Measurements from ENCODE around the gene SMIM45.

Gene SMIM45

GRCh38 chr22:41969110-41969646, 17.2 kb downstream of the SMIM45 start, which contains the start of gene SEPTIN3:
Gene SEPTIN3 (plus strand): TSS chr22:41969443. CDS start chr22:41971493, 2,050 bp downstream.
- no peak for DNase-seq (ENCODE audit: low read depth)

GRCh38 chr22:41970601-41971000, 18.7 kb downstream of the SMIM45 start:
- DNase-seq (ENCODE audit: low read depth) = no peak

DNA sequence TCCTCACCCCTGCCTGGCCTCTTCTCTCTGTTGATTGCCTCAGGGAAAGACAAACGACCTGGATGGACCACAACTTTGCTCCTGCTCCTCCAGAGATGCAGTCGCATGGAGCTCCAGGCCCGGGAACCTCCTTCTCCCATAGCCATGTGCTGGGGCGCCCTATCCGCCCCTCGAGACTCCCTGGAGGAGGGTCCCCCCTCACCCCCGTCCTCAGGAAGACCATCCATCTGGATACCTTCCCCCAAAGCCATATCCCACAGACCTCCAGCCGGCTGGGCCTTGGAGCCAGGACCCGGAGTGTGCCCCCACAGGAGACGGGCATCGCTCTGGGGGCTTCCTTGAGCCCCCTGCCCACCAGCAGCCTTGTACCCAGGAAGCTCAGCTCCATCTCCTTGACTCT, 19.5 kb downstream of the SMIM45 start:
- no peak for DNase-seq (ENCODE audit: low read depth)

DNA sequence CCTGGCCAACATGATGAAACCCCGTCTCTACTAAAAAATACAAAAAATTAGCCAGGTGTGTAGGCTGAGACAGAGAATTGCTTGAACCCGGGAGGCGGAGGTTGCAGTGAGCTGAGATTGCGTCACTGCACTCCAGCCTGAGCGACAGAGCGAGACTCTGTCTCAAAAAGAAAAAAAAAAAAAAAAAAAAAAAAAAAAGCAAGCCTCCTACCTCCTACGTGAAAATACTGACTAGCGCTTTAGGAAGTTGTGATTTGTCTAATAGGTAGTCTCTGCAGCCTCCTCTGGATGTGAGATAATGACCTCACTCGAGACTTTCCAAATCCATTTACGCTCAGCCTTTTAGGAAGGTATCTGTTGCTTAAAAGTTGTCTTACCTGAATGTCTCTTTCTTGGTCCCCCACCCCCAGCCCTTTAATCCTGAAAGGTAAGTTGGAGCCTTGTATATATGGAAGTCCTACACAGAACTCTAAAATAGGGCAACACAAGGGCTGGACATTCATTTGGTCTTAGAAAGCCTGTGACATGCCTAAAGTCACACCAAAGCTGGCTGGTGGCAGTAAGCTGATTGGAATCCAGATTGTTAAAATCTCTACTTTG, 22.8 kb downstream of the SMIM45 start:
- no peak for DNase-seq (ENCODE audit: low read depth)

- DNase-seq (ENCODE audit: low read depth) = no peak
These were observed 23.5 kb downstream of the SMIM45 start for GRCh38 chr22:41975299-41976069.

- DNase-seq (ENCODE audit: low read depth) = peak; percentile 24
These were observed 24.3 kb downstream of the SMIM45 start for GRCh38 chr22:41976070-41976901.

DNA sequence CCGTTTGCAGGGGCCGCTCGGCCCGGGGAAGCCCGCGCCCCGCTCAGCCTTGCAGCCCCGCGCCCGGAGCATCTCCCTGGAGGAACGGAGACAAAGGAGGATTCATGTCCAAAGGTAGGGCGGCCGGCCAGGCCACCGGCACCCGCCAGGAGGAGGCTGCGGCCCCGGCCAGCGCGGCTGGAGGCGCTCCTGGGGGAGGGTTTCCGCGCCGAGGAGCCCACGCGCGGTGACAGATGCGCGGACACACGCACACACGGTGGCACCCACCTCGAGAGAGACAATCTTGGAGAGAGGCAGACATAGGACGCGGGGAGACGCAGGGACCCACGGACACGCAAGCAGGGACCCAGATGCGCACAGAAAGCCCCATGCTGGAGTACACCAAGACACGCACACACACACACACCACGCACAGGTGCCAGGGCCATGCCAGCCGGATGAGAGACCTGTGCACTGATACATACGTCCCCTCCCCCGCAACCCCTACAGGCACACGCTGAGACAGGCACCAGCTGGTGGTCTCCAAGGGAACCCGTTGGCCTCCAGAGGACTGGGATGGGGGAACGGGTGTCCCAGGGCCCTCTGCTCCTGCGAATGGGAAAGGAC, 25.1 kb downstream of the SMIM45 start:
- no peak for DNase-seq (ENCODE audit: low read depth)

- DNase-seq (ENCODE audit: low read depth) = no peak
These were observed 26.8 kb downstream of the SMIM45 start for GRCh38 chr22:41978732-41979131.

GRCh38 chr22:41979423-41980250, 27.7 kb downstream of the SMIM45 start:
- DNase-seq (ENCODE audit: low read depth) = no peak

DNA sequence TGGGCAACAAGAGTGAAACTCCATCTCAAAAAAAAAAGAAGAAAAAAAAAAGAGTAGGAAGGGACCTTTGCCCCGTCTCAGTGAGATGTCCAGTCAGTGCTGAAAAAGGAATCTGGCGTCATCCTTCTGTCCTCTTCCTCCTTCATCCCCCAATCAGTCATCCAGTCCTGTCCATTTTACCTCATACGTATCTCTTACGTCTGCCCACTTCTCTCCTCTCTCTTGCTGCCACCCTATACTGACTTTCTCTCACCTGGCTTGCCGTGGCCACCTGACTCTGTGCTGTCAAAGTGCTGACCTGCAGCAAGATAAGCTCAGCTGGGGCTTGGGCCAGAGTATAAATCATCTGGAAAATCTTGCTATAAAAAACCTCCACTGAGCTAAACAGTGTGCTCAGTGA, 30.9 kb downstream of the SMIM45 start:
- DNase-seq (ENCODE audit: low read depth) = no peak

GRCh38 chr22:41983513-41984405, 31.8 kb downstream of the SMIM45 start:
- DNase-seq (ENCODE audit: low read depth) = no peak

DNA sequence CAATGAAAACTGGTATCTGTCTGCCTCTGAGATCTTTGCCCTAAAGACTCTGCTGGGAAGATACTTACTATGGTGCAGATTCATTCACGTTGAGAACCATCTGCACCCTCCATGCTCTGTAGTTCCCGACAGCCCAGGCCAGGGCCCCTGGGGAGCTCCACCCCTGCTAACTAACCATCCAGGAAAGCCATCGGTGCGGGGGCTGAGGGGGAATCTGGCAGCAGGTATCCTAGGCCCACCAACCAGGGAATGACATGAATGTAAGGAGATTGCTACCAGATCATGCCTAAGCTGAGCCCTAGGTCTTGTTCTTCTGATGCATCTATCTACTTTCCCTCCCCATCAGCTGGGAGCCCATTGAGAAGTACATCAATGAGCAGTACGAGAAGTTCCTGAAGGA, 35.3 kb downstream of the SMIM45 start:
- DNase-seq (ENCODE audit: low read depth) = no peak

- DNase-seq (ENCODE audit: low read depth) = no peak
These were observed 37.3 kb downstream of the SMIM45 start for GRCh38 chr22:41989246-41989645.

DNA sequence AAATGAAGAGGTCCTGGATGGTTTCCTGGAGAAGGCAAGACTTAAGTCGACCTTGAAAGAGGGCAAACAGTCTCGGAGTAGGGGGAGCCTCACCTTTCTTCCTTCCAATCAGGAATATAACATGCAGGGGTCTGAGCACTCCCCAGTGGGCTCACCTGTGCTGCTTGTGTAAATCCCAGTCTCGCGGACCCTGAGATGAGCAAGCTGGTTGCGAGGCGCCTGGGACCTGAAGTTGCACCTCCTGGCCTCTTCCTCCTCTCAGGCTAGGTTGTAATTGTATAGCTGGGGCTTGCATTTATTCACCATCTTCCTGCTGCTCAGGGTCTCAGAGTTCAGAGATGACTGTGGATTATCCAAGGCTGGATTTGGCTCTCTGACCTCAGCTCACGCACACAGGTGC, 39.2 kb downstream of the SMIM45 start:
- no peak for DNase-seq (ENCODE audit: low read depth)

GRCh38 chr22:41992496-41992895, 40.5 kb downstream of the SMIM45 start:
- no peak for DNase-seq (ENCODE audit: low read depth)

DNA sequence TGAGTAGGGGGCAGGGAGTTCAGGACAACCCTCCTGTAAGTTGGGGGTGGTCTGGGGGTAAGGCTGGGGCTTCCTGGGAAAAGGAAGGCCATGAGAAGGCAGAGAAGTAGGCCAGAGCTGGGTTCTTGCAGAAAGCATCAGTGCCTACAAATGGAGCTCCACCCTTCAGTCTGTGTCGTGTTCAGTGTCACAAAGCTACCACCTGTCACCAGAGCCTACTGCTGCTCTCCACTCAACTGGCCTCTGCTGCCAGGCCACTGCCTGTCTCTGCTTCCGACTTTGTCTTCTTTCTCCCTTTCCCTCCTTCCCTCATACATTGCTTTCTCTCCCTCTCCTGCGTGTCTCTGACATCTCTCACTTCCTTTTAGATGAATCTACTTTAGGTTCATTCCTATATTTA, 43.3 kb downstream of the SMIM45 start:
- no peak for DNase-seq (ENCODE audit: low read depth)

DNA sequence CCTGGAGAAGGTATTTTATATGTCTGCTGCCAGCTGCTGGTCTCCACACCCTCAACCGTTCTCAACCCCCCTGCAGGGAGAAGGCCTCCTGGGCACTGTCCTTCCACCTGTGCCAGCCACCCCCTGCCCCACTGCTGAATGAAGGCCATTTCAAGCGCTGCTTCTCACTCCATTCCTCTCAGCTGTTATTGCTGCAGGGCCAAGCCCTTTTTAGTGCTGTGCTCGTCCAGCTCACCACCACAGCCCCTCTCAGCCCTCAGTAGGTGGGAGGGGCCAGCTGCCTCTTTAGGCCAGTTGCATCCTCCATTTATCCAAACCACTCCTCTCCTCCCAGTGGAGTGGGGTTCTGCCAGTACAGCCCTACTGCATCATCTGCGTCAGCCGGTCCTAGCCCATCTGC, 44.9 kb downstream of the SMIM45 start:
- DNase-seq (ENCODE audit: low read depth) = no peak

DNA sequence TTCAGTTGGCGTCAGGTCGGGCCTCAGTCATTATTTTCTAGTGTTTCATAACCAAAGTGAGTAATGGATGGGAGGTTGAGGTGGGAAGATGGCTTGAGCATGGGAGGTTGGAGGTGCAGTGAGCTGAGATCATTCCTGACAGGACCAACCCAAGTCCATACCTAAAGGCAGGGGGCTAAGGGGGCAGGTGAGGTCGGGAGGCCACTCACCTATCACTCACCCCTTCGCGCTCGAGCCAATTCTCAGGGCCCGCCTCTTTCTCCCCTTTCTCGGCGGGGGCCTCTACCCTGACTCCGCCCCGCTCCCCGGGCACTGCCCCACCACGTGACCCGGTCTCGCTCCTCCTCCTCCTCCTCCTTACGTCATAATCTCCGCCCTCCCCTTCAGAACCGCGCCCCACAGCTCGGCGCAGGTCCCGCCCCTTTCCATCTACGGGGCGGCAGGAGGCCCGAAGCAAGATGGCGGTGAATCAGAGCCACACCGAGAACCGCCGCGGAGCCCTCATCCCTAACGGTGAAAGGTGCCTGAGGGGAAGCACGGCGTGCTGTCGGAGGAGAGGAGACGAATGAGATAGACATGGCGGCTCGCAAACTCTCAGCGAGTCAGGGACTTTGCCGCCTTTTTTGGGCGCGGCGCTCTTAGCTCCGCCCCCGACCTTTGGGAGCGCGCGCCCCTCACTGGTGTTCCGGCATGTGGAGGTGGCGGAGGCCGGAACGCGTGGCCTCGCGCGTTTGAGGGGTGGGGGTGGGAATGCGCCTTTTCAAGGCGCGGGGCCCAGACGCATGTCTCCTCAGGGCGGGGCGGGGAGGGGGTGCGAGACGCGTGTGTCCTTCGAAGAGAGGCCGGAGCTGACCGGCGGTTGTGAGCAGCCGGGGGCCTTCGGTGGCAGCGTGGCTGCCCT, 46.7 kb downstream of the SMIM45 start, which contains the start of gene WBP2NL:
Gene WBP2NL (plus strand): TSS at position 428 of the 901 bp plus-strand sequence. CDS start 31 bp downstream, at position 459.
- peak; percentile 85 for DNase-seq (ENCODE audit: low read depth)

DNA sequence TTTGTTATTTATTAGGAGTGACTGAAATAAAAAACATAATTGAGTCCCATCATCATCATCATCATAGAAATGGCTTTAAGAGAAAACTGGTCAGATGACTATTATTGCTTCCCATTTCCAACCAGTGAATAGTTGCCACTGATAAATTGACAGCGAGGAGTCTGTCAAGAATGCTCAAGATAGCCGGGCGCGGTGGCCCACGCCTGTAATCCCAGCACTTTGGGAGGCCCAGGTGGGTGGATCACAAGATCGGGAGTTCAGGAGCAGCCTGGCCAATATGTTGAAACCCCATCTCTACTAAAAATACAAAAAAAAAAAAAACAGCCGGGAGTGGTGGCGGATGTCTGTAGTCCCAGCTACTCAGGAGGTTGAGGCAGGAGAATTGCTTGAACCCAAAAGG, 48.5 kb downstream of the SMIM45 start:
- no peak for DNase-seq (ENCODE audit: low read depth)

Measured in activated T-cell treated with anti-CD3 and anti-CD28 coated beads for 24 hours (primary cell).